Activated CD4-positive, alpha-beta T cell treated with anti-CD3 and anti-CD28 coated beads, Interleukin-2, amount 50 U/mL, for 1 hour (primary cell): ENCODE measurements around the gene ARHGEF7.

Experiments used
- DNase-seq: peaks from one replicate; pipeline ENCODE4 v3.0.0-alpha.2; 2020

ARHGEF7 gene

DNA sequence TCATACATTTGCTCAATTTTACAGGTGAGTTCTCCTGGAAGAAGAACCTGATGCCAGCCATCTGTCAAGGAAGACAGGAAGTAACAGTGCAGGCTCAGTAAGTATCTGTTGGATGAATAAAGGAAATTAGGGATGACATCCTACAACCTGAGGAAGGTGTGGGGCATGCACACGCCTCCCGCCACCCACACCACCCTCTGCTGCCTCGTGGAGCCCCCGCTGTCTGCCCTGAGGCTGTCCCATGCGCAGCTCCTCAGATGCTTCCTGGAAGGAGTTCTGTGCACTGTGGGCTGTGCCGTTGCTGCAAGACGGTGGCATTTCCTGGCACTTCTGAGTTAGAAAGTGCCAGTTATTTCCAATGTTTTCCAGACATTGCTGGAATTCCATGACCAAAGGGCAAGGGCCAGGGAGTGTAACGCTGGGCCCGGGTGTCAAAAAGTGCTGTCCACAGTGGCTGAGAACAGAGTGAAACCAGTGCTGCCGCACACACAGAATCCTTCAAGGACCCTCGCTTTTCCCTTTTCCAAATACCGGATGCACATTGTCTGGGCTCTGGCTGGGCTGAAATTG is 201.1 kb downstream of the ARHGEF7 start:
- DNase-seq, result no peak

DNA sequence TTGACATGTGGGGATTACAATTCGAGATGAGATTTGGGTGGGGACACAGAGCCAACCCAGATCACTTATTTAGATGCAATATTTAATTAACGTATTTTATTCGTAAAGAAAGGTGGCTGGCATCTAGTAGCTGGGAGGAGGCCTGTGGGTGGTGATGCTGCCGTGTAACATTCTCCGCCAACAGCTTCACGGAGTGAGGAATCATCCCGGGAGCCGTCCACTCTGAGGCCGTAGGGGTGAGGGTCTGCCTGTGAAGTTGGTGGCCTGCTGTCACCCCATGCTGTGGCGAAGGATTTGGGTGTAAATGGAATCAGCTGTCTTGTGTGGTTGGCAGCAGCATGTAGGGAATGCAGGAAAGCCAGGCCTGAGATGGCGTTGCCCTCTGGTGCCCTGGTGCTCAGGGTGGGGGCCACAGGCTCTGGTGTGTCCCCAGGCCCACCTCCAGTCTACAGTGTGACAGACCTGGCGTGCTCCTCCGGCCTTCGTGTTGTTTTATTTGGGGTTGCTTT is 202.0 kb downstream of the ARHGEF7 start:
- no peak for DNase-seq

DNA sequence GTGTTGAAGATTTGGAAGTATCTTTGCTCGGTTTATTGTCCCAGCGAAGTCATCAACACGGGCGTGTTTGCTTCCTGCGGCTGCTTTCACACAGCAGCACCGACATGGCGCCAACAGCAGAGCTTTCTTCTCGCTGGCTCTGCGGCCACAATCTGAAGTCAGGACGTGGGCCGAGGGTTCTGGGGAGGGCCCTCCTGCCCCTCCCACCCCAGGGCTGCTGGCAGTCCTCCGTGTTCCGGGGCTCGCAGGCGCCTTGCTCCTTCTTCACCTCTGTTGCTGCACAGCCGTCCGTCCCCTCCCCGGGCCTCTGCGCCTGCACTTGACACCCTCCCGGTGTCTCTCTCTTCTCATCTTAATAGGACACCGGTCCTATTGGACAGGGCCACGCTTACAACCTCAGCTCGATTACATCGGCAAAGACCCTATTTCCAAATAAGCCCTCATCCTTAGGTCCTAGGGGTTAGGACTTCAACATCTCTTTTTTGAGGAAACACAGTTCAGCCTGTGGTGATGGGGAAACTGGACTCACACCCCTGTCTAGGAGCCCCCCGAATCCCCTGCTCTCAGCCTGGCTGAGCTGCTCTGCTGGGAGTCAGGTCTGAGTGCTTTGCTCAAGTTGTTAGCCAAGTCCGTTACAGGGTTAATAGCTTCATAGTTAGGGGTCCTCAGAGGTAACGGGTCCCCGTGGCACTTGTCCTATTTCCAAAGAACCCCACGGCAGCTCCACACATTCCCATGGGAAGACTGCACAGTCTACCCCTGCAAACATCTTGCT is 202.6 kb downstream of the ARHGEF7 start:
- no peak for DNase-seq

DNA sequence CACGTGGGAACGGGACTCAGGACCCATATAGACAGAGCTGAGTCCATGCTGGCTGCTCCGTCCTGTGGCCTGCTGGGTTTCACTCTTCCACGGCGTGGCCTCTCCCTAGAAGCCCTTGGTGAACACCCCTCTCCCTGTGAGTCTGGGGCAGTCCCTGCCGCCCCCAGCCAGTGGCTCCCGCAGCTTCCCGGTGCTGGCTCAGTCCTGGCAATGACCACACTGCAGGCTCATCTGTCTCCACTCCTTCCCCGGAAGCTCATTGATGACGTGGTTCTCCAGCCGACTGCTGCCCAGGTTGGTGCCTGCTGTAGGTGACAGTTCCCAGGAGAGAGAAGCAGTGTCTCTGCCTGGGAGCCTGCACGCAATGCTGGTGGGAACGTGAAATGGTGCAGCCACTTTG is 203.3 kb downstream of the ARHGEF7 start:
- DNase-seq, result no peak

DNA sequence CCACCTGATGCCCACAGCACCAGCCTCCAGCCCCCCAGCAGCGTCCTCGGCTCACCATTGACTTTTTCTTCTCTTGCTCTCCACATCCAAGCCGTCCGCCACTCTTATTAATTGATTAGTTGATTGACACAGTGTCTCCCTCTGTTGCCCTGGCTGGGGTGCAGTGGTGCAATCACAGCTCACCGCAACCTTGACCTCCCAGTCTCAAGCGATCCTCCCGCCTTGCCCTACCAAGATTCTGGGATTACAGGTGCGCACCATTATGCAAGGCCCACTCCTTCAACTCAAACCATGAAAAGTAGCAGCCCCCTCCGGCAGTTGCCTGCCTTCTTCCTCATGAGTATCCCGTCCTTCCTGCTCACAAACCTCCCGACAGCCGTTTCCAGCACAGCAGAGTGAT is 204.4 kb downstream of the ARHGEF7 start:
- no peak for DNase-seq

DNA sequence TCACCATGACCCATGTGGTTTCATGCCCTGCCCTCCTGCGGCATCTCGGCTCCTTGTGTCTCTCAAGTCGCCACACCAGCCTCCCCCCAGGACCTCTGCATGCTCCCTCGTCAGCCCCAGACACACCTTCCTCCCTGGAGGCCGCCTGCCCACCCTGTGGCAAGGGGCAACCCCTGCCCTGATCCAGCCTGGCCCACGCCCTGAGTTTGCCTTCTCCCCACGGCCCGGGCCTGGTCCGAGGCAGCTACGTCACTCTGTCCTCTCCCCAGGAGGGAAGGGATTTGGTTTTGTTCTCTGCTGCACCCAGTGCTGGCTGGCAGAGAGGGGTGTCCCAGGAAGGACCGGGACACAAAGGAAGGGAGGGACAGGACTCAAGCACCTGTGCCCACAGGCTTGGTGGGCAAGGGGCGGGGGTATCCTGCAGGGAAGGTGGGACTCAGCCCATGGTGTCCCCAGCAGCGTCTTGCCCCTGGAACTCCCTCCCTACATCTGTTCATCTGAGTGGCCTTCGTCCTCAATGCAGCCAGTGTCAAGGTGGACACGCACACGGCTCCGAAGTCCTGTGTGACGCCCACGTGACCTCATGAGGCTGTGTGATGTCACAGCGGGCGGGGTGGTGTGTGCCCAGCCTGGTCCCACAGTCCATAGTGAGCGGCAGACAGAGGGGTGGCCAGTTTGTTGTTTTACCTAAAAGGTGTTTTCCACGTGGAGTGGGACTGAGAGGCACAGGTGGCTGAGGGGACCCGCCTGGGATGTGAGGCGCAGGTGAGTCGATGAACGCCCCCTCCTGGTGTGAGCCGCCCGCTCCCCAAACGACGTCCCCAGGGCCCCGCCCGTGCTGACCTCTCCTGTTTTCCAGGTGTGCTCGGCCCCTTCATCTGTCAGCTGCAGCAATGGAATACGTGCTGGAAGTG is 205.1 kb downstream of the ARHGEF7 start, which contains the start of gene TEX29:
TEX29 (plus strand) TSS at position 645 of the 914 bp plus-strand sequence; CDS start at position 894, 249 bp downstream.
- DNase-seq, result no peak

DNA sequence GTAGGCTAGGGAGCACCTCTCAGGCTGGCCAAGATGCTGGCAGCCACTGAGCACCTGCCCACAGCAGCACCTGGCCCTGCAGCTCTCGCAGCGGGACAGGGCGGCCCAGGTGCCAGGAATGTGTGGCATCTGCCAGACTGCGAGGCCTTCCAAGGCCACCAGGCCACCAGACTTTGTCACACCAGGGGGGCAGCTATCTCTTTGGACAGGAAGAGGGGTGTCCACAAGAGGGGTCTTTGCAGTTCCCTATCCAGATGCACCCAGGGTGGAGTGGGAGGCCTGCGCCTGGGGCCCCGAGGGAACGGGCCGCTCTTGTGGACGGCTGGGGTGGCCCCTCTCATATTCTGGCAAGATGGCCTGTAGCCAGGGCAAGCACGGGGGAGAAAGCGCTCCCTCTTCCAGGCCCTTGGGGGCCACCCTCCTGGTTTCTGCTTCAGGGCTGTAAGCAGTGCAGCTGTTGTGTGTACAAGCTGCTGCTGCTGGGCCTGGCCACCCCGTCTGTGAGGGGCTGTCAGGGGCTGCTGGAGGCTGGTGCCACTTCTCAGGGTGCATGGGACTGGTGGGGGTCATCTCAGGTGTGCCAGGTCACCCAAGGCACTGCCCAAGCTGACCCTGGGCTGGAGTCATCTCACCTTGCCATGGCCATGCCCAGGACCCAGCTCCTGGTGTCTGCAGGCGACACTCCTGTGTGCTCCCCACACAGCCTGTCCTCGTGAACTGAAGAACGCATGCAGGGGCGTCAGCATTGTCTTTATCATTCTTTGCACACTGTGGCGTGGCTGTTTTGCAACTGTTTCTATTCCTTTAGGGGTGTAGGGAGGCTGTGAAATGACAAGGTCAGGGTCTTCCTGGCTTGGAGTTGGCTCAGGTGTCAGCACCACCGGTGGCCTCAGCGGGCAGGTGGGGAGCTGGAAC is 207.1 kb downstream of the ARHGEF7 start:
- no peak for DNase-seq

DNA sequence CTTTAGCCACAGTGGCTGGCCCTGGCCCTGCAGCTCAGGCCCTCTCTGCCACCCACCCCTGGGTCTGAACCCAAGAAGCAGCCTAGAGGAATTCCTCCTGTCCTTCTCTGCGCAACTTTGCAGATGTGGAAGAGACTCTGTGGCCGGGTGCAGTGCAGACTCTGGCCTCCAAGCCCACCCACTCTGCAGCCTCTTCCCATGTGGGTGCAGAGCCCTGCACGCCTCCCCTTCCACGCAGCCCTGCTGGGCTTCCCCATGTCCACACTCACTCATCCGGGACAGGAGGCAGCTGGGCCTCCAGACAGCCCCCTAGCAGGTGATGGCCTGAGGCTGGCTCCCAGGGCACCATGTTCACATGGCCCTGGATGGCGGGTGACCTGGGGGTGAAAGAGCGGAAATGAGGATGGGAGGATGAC is 207.8 kb downstream of the ARHGEF7 start:
- DNase-seq, result no peak

DNA sequence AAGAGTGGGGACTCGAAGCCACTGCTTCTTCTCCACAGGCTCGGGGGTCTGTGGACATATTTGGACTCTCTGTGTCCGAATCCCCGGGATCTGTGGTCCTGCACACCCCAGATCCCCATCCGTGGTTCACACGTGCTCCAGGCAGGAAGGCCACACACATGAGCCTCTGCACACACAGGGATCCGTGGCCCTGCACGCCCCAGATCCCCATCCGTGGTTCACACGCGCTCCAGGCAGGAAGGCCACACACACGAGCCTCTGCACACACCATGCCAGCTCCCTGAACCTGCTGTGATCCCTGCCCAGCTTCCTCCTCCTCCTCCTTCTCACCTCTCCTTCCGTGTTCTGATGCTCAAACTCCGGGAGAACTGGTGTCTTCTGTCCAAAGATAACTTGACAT is 208.4 kb downstream of the ARHGEF7 start:
- DNase-seq, result no peak

DNA sequence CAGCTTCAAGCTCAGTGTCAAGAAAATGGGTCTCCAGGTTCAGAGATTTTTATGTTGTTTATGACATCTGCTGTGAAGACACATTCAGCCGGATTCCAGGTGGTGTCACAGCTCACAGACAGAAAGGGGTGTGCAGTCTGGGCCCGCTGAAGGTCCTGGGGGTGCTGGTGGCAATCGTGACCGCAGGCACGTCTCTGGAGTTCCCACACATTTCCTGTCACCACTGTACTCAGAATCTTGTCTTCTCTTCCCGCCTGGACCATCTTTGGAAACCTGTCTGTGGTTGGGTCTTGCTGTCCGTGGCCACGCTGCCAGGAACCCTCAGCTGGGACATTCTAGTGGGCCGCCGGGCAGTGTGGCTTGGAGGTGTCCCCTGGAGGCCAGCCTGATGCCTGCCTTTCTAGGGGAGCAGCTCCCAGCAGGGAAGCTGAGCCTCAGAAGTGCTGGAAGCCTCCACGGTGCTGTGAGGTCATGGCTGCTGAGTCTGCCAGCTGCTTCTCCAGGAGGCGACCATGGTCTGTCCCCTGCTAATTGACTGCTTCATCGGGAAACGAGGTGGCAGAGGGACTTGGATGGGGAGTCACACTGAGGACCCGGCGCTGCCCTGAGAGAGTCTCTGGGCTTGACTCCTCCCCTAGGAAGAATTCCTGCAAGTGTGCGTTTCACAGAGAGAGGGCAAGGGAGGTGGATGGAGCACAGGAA is 209.0 kb downstream of the ARHGEF7 start:
- no peak for DNase-seq

DNA sequence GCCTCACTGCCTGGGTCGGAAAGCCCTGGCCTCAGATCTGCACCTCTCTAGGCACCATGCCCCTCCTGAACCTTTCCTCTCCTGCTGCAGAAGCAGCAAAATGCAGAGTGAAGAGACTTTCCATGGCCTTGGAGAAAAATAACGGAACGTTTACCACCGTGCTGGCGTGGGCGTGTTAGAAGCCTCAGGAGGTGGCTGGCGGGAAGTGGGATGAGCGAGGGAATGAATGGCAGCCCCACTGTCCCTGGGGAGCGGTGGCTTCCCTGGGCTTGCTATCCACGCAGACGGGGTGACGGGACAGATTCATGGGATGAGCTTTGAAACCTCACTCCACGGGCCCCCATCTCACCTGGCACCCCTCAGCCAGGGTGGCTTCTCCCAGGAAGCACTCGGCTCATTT is 209.6 kb downstream of the ARHGEF7 start:
- no peak for DNase-seq

DNA sequence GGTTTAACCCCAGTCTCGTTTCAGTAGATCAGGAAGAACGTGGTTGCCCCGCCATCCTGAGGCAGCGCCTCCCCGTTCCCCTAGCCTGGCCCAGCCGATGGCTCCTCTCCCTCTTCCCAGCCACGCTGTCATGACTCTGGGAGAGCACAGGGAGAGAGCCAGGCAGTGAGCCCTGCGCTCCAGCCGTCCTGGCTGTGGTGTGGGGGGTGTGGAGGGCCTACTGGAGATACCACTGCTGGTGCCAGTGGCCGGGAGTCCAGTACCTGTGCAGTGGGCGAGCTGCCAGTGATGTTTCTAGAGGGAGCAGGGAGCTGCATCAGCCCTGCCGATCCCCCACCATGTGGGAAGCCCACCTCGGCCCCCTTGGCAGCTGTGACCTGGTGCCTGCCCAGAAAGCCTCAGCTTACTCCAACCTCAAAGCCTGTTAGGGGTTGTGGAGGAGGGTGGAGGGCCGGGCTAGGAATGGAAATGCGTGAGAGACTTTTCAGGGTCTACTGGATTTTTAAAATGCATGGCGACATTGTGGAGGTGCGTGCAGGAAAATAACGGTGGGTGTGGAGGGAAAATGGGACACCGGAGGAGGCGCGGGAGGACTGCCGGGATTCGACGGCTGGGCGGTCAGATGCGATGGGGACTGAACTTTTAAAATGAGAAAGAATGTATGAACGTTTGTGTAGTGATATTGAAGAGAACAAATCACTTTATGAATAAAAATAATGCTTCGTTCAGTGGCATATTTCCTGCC is 210.2 kb downstream of the ARHGEF7 start:
- DNase-seq, result no peak

DNA sequence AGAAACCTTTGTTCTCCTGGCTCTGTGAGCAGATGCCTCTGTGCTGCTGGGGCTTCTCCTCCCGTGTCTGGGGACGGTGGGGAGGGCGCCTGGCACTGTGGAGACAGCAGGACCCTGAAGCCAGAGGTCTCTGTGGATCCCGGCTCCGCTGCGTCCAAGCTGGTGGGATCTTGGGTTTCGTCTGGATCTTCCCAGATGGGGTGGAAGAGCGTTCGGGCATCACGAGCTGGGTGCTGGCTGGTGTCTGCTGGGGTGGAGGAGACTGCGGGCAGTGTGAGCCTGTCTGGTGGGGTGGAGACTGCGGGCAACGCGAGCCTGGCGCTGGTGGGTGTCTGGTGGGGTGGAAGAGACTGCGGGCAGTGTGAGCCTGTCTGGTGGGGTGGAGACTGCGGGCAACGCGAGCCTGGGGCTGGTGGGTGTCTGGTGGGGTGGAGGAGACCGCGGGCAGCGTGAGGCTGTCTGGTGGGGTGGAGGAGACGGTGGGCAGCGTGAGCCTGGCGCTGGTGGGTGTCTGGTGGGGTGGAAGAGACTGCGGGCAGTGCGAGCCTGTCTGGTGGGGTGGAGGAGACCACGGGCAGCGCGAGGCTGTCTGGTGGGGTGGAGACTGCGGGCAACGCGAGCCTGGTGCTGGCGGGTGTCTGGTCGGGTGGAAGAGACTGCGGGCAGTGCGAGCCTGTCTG is 211.0 kb downstream of the ARHGEF7 start:
- no peak for DNase-seq

DNA sequence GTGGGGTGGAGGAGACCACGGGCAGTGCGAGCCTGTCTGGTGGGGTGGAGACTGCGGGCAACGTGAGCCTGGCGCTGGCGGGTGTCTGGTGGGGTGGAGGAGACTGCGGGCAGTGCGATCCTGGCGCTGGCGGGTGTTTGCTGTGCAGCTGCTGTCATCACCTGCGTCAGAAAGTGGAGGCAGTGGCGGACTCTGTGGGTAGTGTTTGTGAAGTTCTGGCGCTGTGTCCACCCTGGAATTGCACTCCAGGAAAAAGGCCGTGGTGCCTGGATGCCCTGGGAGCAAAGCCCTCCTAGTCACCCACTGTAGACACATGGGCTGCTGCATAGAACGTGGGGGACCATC is 211.5 kb downstream of the ARHGEF7 start:
- DNase-seq, result no peak

DNA sequence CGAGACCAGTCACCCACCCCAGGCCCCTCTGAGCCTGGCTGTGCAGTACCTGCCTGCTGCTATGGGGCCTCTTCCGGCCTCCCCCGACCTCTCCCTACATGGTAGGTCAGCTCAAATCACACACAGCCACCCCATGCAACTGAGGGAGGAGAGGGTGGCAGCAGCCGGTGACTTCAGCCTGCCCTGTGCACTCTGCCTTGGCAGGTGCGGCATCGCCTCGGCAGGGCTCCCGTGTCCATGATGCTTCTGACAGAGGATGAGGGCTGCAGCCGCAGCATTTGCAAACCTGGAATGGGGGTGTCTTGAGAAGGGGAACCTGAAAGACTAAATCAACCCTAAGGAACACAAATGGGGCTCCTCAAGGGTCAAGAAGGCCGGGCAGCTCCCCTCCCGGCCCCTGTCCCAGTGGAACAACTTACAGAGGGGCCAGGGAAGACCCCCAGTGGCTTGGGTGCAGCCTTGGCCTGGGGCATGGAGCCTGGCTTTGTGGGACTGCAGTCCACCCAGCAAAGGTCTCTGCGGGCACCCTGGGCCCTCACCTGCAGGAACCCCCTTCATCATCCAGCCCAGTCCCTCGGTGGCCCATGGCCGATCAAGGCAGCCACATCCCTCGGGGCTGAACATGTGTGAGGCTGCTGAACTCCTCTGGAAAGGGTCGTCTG is 212.0 kb downstream of the ARHGEF7 start:
- DNase-seq, result no peak

DNA sequence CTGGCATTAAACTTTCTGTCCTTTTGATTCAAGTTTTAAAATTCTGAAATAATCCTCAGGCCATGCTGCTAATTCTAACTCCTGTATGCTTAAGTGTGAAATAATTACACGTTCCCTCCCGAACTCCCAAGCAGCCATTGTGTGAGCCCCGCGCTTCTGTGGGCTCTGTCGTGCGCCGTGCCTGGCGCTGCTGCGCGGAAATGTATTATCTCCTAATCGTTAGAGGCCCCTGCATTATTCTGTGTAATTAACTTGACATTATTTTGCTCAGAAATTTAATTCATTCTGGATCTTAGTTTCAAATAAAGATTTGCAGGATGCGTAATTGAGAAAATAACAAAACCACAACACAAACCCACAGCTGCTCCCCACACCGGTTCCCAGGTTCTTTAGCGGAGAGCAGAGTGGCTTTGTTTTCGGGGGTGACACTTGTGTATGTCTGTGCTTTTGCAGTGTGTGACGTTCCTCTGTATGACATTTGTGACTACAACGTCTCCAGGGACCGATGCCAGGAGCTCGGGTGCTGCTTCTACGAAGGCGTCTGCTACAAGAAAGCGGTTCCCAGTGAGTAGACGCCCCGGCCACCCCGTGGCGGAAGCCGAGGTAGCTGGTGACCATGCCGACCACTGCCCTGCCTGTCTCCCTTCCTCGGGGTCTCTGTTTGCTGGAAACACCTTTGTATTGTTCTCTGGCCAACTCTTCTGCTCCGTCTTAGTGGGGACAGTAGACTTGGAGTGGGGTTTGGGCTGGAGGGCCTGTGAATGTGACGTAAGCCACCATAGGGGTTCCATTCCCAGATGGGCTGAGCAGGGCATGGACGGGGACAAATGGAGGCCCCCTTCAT is 212.8 kb downstream of the ARHGEF7 start:
- DNase-seq, result no peak

DNA sequence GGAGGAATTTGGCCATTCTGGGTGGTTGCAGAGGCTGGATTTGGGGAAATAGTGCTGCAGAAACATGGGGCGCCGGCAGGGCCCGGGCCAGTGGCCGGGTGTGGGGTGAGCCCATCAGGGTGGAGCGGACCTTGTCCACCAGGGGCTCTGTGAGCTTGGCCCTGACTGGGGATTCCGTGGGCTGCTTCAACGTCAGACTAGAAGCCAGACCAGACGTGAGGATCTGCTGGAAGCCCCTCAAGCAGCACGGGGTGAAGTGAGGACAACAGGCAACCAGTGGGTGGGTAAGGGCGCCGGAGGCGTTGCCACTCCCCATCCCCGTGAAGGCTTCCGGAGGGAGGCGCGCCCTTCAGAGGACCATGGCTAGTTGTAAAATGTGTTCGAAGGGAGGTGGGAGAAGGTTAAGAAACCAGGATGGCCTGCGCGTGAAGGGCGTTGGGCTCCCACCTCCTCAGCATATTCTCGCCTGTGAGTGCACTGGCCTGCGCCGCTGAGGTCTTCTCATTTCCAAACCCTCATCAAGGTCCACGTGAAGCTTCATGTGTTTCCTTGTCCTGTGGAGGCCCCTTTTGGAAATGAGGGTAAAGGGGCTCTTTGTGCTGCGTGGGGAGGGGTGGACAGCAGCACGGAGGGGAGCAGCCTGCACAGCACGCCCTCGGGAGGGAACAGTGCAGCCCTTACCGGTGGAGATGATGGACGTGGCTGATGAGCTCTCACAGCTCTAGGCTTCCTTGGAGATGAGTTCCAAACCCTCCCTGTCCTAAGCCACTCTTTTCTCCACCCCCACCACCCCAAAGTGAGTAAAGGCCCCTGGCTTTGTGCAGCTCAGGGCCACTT is 213.7 kb downstream of the ARHGEF7 start:
- DNase-seq, result no peak

DNA sequence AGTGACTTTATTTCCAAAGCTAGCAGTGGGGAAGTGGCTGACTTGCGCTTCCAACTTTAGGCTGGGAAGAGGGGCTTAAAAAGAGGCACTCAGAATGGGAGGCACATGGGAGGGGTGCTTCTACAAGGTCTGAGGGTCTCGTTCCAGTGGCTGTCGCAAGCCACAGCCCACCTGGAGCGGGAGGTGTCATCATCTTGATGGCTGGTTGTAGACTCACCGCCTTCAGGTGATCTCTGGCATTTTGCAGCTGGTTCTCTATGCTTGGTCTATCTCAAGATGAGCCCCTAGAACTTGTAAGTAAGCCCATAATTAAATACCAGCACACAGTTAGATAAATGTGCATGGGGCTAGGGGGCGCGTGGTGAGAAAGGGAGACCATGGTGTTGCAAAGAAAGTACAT is 214.5 kb downstream of the ARHGEF7 start:
- no peak for DNase-seq
